ENCODE data around the gene KLF4.
"Not testable (repeated sequence)": the region's sequence is repeated elsewhere in the genome, so short reads cannot be mapped to it uniquely, and the experiment has no call there.

KLF4 gene

DNA sequence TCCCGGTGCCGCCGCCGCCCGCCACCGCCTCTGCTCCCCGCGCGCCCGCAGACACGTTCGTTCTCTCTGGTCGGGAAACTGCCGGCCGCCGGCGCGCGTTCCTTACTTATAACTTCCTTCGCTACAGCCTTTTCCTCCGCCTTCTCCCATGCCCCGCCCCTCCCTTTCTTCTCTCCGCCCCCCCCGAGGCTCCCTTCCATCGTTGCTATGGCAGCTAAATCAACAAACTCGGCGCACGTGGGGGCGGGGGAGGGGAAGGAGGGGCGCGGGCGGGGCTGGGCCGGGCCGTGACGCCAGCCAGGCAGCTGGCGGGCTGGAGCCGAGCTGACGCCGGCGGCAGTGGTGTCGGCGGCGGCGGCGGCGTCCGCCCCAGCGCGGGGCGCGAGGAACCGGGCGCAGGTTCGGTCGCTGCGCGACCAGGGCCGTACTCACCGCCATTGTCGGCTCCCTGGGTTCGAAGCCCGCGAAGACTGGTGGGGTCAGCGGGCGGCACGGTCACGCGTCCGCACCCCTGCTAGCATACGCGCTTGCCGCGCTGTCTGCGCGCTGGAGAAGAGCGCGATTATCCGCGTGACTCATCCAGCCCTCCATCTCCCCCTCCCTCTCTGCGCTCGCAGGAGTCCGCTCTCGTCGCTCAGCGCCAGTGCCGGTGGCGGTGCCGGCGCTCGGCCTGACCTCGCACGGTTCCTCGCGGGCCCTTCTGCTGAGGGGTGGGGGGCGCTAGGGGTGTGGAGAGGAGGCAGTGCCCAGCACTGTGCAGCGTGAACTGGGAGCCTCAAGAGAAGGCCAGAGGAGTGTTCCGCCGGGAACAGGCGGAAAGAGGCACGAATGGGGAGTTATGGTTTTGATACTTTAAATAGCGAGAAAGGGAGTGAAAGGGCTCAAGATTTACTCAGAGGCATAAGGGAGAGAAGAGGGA lies at the start of gene KLF4:
KLF4 (minus strand) TSS at position 83 of the 919 bp plus-strand sequence. CDS start 597 bp downstream, outside the sequence.
- peak; percentile 91 for DNase-seq

DNA sequence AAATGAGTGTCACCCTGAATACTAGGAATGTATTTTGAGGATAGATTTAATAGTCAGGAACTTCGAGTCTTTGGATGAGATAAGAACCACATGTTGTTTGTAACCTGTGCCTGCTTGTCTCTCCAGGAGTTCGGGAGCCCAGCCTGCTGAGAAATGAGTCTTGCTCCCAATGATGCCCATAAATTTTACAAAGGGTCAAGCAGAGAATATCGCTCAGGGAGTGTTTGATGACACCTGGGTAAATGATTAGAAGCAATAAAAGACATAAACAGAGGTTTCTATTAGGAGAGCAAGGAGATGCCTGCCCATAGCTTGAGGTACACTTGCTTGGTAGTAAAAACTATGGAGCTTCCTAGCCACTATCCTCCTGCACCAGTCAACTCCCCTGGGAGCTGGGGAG lies 46.9 kb upstream of the KLF4 start:
- DNase-seq = no peak

DNA sequence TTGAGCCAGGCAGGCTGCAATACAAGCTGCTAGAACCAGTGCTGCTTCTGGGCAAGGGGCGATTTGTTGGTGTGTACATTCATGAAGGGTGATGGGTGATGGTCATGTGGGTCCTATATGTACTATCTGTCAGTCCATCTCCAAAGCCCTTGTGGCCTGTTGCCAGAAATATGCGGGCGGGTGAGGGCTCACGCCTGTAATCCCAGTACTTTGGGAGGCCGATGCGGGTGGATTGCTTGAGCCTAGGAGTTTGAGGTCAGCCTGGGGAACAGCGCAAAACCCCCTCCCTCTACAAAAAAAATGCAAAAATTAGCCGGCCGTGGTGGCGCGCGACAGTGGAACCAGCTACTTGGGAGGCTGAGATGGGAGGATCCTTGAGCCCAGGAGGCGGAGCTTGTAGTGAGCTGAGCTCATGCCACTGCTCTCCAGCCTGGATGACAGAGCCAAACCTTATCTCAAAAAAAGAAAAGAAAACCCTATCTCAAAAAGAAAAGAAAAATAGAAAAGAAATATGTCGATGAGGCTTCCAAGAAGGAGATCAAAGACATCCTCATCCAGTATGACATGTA lies 45.0 kb upstream of the KLF4 start:
- no peak for DNase-seq

DNA sequence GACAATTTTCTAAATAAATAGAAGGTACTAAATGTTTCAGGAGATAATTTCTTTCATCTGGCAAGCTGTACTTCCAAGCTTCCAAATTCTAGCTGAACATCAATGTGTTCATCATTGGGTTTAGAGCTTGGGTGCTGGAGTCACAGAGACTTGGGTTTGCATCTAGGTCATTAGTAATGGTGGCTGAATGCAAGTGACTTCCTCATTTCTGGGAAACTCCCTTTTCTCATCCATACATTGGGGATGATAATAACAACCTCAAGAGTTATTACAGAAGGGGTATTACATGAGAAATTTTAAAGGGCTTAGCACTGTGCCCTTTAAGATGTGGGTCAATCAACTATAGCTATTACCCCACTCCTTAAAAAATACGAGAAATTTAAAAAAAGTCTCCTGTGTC lies 41.1 kb upstream of the KLF4 start:
- no peak for DNase-seq

DNA sequence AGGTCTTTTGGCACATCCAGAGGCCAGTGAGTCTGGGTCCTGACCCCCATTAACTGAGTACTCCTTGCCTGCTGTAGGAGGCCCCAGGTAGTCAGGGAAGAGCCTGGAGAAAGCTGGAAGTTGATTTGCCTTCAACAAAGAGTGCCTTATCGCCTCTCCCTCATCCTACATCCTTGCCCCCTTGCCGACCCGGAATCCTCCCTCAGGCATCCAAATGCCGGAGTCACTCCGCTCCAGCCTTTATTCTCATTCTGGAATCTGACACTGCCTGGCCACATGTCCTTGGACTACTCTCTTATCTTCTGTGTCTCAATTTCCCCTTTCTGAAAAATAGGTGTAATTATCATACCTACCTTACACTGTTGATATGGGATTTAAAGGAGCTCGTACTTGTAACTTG lies 39.1 kb upstream of the KLF4 start:
- DNase-seq = no peak

DNA sequence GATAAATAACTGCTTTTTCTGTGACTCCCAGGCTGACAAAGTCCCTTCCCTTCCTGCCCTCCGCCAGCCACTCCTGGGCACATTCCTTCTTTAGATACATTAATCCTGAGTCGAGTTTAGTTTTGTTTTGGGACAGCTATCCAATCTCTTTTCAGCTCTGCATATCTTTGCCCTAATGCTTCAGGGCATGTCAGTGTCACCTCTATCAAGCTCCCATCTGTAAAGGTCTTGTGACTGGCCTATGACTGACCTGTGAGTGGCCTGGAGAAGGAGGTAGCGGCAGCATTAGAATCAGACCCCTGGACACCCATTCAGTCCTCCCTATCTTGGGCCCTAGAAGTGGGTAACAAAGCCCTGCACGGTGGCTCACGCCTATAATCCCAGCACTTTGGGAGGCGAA lies 34.0 kb upstream of the KLF4 start:
- DNase-seq = no peak

DNA sequence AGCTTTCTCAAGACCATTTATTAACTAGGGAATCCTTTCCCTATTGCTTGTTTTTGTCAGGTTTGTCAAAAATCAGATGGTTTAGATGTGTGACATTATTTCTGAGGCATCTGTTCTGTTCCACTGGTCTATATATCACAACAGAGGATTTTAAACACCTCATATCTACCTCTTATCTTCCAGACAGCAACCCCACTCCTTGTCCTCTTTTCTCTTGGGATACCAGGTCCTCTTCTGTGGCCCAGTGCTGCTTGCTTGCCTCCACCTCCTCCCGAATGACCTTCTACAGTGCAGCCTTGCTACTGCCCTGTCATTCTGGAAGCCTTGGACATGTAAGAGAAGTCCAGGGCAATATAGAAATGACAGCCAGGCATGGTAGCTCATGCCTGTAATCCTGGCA lies 30.6 kb upstream of the KLF4 start:
- DNase-seq = no peak

DNA sequence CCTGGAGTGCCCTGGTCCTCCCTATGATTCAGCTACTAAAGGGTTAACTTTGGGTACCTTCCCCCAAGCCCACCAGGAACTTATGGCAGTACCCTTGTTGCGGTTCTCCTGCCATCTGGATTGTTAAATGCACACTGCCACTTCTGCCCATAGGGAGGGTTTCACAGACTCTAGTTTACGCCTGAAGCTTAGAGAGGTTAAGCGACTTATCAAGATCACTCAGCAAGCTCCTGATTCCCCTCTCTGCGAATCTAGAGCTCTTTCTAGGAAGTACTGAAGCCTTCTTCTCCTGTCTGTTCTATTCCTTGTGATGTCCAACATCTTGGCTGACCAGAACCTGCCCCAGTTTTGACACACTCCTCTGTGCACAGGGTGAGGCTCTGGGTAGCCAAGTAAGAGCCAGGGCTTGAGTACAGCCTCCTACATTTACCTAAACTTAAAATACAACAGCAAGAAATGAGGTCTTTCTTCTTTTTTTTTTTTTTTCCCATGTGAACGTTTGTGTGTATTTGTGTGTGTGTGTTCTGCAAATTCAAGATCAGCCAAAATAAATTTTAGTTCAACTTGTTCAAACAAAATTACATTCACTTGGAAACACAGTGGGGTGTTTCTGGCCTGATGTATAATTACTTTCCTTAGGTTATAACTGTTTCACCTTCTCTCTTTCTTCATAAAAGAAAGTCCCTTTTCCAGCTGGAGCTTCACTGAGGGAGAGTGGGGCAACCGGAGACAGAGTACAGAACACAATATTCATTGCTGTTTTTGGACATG lies 28.7 kb upstream of the KLF4 start:
- DNase-seq = no peak

DNA sequence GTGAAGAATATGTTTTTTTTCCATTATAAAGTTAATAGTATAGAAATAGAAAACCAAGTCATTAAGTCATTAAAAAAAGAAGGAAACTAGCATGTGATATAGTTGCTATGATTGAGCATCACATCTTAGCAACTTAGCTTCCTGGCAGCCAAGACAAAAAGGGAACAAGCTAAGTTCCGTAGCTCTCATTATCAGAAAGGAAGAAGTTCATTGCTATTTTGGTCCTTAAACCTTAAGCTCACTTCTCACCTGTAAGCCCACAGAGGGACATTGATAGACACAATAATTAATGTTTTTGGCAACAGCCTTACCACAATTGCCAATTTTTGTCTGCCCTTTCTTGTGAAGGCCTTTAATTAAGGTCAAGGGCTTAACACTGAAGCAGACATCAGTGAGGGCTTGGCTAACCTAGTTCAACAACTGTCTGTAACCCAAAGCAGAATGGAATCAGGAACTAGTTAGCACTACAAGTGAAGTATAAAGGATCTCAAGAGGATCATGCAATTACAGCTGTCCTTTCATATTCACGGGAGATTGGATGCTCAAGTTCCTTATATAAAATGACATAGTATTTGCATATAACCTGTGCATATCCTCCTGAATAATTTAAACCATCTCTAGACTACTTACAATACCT lies 24.0 kb upstream of the KLF4 start:
- no peak for DNase-seq

DNA sequence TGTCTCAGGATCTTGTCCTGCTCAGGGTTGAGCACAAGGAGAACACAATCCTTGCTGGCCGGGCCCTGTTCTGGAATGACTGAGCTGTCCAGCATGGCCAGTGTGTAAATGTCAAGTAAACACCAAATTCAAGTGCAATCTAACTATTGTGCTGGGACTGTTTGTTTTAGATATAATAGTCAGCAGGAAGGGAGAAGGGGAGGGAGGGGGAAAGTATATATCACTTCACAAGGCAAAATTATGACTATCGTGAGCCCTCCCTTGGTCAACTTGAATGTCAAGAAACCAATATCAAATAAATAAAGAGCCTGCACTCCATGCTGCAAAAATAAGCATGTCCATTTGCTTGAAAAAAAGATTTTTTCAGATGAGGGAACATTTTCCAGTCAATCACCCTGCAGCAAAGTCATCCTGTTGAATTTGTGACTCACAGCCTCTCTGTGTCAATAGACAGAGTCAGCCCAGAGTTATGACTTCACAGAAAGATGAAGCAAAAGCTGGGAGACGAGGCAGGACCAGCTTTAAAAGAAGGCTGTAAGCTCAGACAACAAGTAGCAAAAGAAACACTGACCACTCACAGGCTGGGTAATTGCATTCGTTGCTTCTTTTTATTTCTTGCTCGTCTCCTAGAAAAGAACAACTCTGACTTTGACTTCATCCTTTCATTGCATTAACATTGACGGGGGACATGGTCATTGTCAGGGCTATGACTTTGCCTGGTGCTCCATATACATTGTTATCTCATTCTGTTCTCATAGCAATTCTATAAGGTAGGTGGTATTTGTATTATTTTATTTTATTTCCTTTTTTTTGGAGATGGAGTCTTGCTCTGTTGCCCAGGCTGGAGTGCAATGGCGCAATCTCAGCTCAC lies 15.3 kb upstream of the KLF4 start:
- no peak for DNase-seq

DNA sequence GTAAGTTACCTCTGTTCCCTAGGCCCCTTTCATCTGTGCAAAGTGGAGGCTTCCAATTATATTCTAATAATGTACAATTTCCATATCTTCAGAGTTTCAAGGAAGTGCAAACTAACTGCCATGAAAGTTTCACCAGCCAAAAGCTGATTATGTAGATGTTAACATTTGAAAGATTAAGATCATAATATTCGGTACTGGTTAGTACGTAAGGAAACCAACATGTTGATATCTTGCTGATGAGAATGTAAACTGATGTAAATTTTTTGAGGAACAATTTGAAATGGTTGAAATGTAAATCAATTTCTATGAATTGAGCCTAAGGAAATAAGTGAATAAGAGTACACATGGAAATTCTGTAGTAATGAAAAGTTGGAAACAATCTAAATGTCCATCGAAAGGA lies 12.9 kb upstream of the KLF4 start:
- DNase-seq = no peak

DNA sequence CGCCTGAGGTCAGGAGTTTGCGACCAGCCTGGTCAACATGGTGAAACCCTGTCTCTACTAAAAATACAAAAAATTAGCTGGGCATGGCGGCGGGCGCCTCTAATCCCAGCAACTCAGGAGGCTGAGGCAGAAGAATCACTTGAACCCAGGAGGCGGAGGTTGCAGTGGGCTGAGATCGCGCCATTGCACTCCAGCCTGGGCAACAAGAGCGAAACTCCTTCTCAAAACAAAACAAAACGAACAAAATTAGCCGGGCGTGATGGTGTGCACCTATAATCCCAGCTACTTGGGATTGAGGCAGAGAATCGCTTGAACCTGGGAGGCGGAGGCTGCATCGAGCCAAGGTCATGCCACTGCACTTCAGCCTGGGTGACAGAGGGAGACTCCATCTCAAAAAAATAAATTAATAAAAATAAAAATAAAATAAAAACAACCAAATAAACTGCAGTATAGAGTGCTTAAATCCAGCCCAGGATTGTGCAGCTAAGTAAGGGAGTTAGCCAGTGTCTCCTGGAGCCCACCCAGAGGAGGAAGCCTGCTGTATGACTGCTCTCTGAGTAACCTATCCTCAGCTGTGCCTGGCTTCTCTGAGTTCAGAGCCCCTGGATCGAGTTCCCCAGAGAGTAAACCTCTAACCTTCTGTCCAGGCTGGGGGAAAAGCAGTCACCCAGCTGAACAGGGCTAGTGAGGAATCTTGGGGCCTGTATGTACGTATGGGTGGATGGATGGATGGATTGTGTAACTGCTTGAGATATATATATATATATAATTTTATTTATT lies 11.0 kb upstream of the KLF4 start:
- DNase-seq = not testable (repeated sequence)

DNA sequence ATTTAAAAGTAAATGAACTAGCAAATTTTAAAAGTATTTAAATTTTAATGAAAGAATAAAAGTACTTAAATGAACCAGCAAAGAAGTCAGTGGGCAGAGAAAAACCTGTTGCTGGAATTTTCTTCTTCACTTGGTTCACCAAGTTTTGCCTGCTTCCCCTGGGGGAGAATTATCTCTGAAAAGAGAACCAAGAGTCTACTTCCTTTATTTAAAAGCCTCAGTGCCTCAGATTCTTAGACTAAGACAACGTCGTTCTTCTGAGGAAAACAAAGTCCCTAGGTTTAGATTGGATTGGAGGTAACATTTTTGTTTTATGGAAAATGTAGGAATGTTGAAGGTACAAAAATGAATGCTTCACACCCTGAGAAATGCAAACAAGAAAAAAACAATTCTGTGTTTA lies 7.4 kb upstream of the KLF4 start:
- DNase-seq = no peak

DNA sequence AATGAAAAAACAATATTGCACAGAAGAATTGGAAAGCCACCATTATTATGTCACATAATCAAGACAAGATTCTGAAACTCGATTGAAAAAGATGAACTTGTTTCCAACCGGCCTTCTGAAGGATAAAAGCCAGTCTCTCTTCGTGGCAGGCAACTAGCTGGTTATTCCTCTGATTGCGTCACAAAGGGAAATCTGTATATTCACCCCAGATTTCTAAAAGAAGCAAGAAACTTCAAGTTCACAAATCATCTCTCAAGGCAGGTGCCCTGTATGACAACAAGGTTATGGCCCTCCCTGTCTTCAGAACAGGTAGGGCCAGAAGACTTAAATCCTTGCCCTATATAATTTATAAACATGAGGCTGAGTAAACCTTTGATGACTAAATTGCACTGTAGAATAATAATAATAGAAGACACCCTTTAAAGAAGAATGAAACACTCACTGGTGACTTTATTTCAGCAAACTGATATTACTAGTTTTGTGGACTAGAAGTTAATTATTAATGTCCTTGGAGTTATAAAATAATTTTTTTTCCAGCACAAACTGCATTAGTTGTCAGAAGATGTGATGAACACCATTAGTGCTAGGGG lies 2.9 kb upstream of the KLF4 start:
- no peak for DNase-seq

DNA sequence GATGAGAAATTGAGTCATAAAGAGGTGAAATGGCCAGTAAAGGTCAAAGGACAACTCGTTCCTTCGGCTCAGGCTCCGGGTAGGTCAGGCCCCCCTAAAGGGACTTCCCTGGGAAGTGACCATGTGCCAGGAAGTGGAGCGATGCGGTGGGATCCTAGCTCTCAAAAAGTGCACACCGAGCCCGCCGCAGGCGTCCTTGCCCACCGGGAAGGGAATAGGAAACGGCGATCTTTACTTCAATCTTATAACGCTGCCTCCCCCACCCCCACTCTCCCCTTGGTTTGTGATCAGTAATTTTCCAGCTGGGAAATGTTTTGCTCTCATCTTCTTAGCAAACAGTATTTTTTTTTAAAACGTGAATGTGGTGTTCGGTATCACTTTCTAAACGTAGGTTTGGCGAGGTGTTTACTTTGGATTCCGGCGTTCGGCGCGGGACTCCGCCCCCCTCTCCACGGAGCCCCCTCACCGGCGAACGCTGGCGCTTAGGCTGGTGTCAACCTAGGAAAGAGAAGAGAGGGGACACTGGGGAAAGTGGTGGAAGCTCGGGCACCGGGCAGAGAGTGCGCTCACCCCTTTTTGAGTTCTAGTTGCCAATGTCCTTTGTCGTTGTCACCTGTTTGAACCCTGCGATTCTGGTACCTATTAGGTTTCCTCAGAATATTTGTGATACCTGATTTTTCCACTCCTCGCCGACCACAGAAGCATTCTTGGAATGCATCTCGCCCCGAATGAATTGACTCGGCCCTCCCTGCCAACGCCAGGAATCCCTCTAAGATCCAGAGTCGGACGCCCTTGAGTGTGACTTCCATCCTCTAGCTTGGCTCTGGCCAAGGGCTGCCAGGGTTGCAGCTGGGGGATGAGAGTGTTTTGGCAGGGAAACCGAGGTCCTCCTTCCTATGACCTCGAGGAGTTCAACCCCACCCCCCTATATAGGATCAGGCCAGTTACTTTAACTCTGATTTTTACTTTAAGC lies 1.8 kb upstream of the KLF4 start:
- DNase-seq = no peak

DNA sequence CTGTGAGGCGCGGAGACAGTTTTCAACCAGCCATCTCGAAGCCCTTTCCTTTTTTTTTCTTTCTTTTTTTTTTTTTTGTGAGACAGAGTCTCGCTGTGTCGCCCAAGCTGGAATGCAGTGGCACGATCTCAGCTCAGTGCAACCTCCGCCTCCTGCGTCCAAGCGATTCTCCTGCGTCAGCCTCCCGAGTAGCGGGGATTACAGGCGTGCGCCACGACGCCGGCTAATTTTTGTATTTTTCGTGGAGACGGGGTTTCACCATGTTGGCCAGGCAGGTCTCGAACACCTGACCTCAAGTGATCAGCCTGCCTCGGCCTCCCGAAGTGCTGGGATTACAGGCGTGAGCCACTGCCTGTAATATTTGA lies 1.0 kb upstream of the KLF4 start:
- DNase-seq = not testable (repeated sequence)

DNA sequence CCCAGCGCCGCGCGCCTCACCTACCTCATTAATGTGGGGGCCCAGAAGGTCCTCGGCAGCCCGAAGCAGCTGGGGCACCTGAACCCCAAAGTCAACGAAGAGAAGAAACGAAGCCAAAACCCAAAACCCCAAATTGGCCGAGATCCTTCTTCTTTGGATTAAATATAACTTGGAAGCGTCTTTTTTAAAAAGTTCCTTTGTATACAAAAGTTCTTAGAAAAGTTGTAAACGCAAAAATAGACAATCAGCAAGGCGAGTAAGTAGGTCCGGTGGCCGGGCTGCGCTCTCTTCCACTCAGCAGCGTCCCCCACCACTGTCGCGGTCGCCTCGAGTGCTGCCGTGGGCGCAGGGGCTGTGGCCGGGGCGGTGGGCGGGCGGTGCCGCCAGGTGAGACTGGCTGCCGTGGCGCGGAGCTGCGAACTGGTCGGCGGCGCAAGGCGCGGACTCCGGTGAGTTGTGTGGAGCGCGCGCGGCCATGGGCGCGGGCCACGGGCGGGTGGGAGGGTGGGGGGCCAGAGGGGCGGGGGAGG lies 360 bp downstream of the KLF4 start:
- peak; percentile 67 for DNase-seq

DNA sequence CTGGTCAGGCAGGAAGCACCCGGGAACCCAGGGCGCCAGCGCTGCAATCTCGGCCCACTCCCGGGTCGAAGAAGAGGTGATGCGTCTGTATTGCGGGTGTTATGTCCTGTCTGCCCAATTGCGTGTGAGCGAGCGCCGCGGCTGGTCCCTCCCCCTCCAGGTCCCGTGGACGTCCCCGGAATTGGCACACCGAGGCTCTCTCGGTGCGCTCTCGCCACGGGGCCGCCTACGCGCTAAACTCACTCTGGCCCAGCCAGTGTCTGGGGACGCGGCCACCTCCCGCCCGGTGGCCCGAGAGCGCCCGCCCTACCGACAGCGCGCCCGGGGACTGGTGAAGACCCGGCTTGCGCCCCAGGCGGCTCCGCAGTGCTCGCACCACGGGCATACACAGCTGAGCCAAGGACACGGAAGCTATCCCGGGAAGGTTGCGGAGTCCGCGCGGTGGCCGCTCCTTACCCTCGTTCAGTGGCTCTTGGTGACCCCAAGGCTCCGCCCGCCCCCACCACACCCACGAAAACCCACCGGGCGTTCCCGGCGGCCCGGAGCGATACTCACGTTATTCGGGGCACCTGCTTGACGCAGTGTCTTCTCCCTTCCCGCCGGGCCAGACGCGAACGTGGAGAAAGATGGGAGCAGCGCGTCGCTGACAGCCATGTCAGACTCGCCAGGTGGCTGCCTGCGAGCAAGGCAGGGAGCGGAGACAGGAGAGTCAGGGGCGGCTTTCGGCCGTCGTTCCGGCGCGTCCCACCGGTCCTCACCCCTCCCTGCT lies 1.0 kb downstream of the KLF4 start:
- peak; percentile 40 for DNase-seq

Measured in COR-L47 (cell line).